Body of pancreas (tissue), 4 donors: Measurements from ENCODE around the gene SIPA1L3.

ENCODE experiments used
- POLR2A ChIP-seq, 3 donors: fragments of 450-650 bp; IDR thresholded peaks; one replicate each; pipeline ENCODE4 v1.6.1; 2016; ENCODE audit warnings: antibody characterized with exemption in 3 of 3, mild to moderate bottlenecking in 2 of 3
- TF ChIP-seq, protein P1 (sequence below), 7 experiments: fragments of 450-650 bp in 4 of 7; fragments of 200-600 bp in 3 of 7; sonication (generic) in 3 of 7; IDR thresholded peaks; one replicate each; pipeline ENCODE4 v1.5.1; 2016 to 2019; ENCODE audit warnings: antibody characterized with exemption in 7 of 7

- TF ChIP-seq, protein P1, sequence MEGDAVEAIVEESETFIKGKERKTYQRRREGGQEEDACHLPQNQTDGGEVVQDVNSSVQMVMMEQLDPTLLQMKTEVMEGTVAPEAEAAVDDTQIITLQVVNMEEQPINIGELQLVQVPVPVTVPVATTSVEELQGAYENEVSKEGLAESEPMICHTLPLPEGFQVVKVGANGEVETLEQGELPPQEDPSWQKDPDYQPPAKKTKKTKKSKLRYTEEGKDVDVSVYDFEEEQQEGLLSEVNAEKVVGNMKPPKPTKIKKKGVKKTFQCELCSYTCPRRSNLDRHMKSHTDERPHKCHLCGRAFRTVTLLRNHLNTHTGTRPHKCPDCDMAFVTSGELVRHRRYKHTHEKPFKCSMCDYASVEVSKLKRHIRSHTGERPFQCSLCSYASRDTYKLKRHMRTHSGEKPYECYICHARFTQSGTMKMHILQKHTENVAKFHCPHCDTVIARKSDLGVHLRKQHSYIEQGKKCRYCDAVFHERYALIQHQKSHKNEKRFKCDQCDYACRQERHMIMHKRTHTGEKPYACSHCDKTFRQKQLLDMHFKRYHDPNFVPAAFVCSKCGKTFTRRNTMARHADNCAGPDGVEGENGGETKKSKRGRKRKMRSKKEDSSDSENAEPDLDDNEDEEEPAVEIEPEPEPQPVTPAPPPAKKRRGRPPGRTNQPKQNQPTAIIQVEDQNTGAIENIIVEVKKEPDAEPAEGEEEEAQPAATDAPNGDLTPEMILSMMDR (IDR thresholded peaks at IDR 0.05), result no peak
- no peak for TF ChIP-seq POLR2A (IDR thresholded peaks at IDR 0.05)
Observed at GRCh38 chr19:37869766-37870340, 37.2 kb upstream of the SIPA1L3 start.
